WTC11 (cell line): ENCODE data around the gene SOCS1. TPM values are rescaled to one million over a fixed set of nuclear protein-coding genes. Genes with fewer than 3 reads are reported as not detected.

ENCODE experiments used
- ATAC-seq: fragments of 200-7000 bp; cut with Tn5 transposase; 2 replicates; pipeline ENCODE4 v1.10.0; 2021; ENCODE audit warnings: mild to moderate bottlenecking, moderate library complexity
- CTCF ChIA-PET: fragments of 300-600 bp; sonication (Branson Sonifier 250); formaldehyde crosslinking; loops from one replicate; lab custom pipeline; 2021; ENCODE audit warnings: antibody characterized with exemption; lab: Charles Lee
- POLR2A ChIA-PET: fragments of 350-600 bp; sonication (Branson Sonifier 250); formaldehyde crosslinking; loops from one replicate; lab custom pipeline; 2021; ENCODE audit warnings: antibody characterized with exemption; lab: Charles Lee
- DNase-seq: peaks from one replicate; pipeline ENCODE4 v3.0.0; 2021; ENCODE audit warnings: low spot score
- H3K27ac Mint-ChIP-seq: 2 replicates; pipeline ENCODE4 v1.8.0; 2021; ENCODE audit warnings: mixed read lengths
- H3K27me3 Mint-ChIP-seq: 2 replicates; pipeline ENCODE4 v1.8.0; 2021; ENCODE audit warnings: low read depth, mild to moderate bottlenecking, moderate library complexity, mixed read lengths
- H3K36me3 Mint-ChIP-seq: 2 replicates; pipeline ENCODE4 v1.8.0; 2021; ENCODE audit warnings: mixed read lengths
- H3K4me1 Mint-ChIP-seq: 2 replicates; pipeline ENCODE4 v1.8.0; 2022; ENCODE audit warnings: mixed read lengths
- H3K4me3 Mint-ChIP-seq: 2 replicates; pipeline ENCODE4 v1.8.0; 2021; ENCODE audit warnings: mild to moderate bottlenecking, moderate library complexity, mixed read lengths
- H3K9me3 Mint-ChIP-seq: 2 replicates; pipeline ENCODE4 v1.8.0; 2021; ENCODE audit warnings: mixed read lengths
- ARID4B ChIP-seq: sonication (generic); formaldehyde crosslinking; IDR thresholded peaks from 2 replicates; pipeline ENCODE4 v1.8.0; 2023; ENCODE audit warnings: missing genetic modification reagents, mild to moderate bottlenecking, borderline replicate concordance
- CDX4 ChIP-seq: fragments of 250-450 bp; sonication (Bioruptor Pico); IDR thresholded peaks from 2 replicates; pipeline ENCODE4 v1.9.0; 2021; ENCODE audit warnings: moderate library complexity, mild to moderate bottlenecking, inconsistent platforms, borderline replicate concordance
- ETV6 ChIP-seq: sonication (generic); formaldehyde crosslinking; IDR thresholded peaks from 2 replicates; pipeline ENCODE4 v1.8.1; 2022; ENCODE audit warnings: mild to moderate bottlenecking, missing genetic modification reagents
- FOXJ3 ChIP-seq: sonication (generic); formaldehyde crosslinking; IDR thresholded peaks from 2 replicates; pipeline ENCODE4 v1.9.0; 2021; ENCODE audit warnings: missing genetic modification reagents, mild to moderate bottlenecking, borderline replicate concordance
- FOXP1 ChIP-seq: sonication (generic); formaldehyde crosslinking; IDR thresholded peaks from 2 replicates; pipeline ENCODE4 v1.8.0; 2022; ENCODE audit warnings: missing genetic modification reagents, mild to moderate bottlenecking, moderate library complexity, borderline replicate concordance
- JAZF1 ChIP-seq: fragments of 250-450 bp; sonication (Bioruptor Pico); IDR thresholded peaks from 2 replicates; pipeline ENCODE4 v1.9.0; 2021; ENCODE audit warnings: moderate library complexity, mild to moderate bottlenecking, inconsistent platforms
- NFE2L1 ChIP-seq: sonication (generic); formaldehyde crosslinking; IDR thresholded peaks from 2 replicates; pipeline ENCODE4 v1.8.1; 2023; ENCODE audit warnings: missing genetic modification reagents
- NFYB ChIP-seq: sonication (generic); formaldehyde crosslinking; conservative IDR thresholded peaks from 2 replicates; pipeline ENCODE4 v1.8.0; 2022; ENCODE audit warnings: low read depth, missing genetic modification reagents
- RELA ChIP-seq: sonication (generic); formaldehyde crosslinking; IDR thresholded peaks from 2 replicates; pipeline ENCODE4 v1.8.1; 2022; ENCODE audit warnings: missing genetic modification reagents, mild to moderate bottlenecking, borderline replicate concordance
- RORB ChIP-seq: fragments of 250-450 bp; sonication (Bioruptor Pico); IDR thresholded peaks from 2 replicates; pipeline ENCODE4 v1.9.0; 2021; ENCODE audit warnings: mild to moderate bottlenecking
- SMAD4 ChIP-seq: sonication (generic); formaldehyde crosslinking; IDR thresholded peaks from 2 replicates; pipeline ENCODE4 v1.8.0; 2022; ENCODE audit warnings: mild to moderate bottlenecking, missing genetic modification reagents
- STAT6 ChIP-seq: sonication (generic); formaldehyde crosslinking; conservative IDR thresholded peaks from 2 replicates; pipeline ENCODE4 v1.8.1; 2023; ENCODE audit warnings: mild to moderate bottlenecking, low read depth, missing genetic modification reagents, moderate library complexity
- TEAD1 ChIP-seq: sonication (generic); formaldehyde crosslinking; IDR thresholded peaks from 2 replicates; pipeline ENCODE4 v1.8.0; 2022; ENCODE audit warnings: mild to moderate bottlenecking, missing genetic modification reagents
- ZBTB43 ChIP-seq: sonication (generic); formaldehyde crosslinking; IDR thresholded peaks from 2 replicates; pipeline ENCODE4 v1.8.1; 2023; ENCODE audit warnings: mild to moderate bottlenecking, missing genetic modification reagents
- ZMAT4 ChIP-seq: fragments of 250-450 bp; sonication (Bioruptor Pico); IDR thresholded peaks from 2 replicates; pipeline ENCODE4 v1.9.0; 2021; ENCODE audit warnings: mild to moderate bottlenecking
- ZNF219 ChIP-seq: sonication (generic); formaldehyde crosslinking; IDR thresholded peaks from 2 replicates; pipeline ENCODE4 v1.8.0; 2023; ENCODE audit warnings: missing genetic modification reagents, mild to moderate bottlenecking, borderline replicate concordance
- ZNF232 ChIP-seq: sonication (generic); formaldehyde crosslinking; IDR thresholded peaks from 2 replicates; pipeline ENCODE4 v1.8.0; 2022; ENCODE audit warnings: mild to moderate bottlenecking, missing genetic modification reagents
- ZNF396 ChIP-seq: fragments of 250-450 bp; sonication (Bioruptor Pico); IDR thresholded peaks from 2 replicates; pipeline ENCODE4 v1.8.0; 2021; ENCODE audit warnings: mild to moderate bottlenecking, moderate library complexity, borderline replicate concordance
- ZNF416 ChIP-seq: fragments of 250-450 bp; sonication (Bioruptor Pico); IDR thresholded peaks from 2 replicates; pipeline ENCODE4 v1.9.0; 2021; ENCODE audit warnings: mild to moderate bottlenecking, inconsistent platforms
- ZNF532 ChIP-seq: fragments of 250-450 bp; sonication (Bioruptor Pico); IDR thresholded peaks from 2 replicates; pipeline ENCODE4 v1.9.0; 2021; ENCODE audit warnings: mild to moderate bottlenecking, borderline replicate concordance
- total RNA-seq: library from RNA; stranded (reverse); gene quantifications from 3 replicates; pipeline ENCODE4 v1.2.3, GENCODE V29; 2021

Gene SOCS1
- total RNA-seq, 1 experiment from 2014 or later: 62.3 TPM

- no peak for TF ChIP-seq ARID4B (CRISPR knock-in tag)
- TF ChIP-seq RORB: no peak
- TF ChIP-seq SMAD4 (CRISPR knock-in tag): no peak
- no peak for TF ChIP-seq JAZF1 (CRISPR knock-in tag)
- no peak for TF ChIP-seq ZBTB43
- TF ChIP-seq, all 79 proteins: peak for 0
Observed at GRCh38 chr16:11265124-11265523, 9.1 kb upstream of the SOCS1 start (continued).

GRCh38 chr16:11264155-11264832 lies 8.3 kb upstream of the SOCS1 start:
- CTCF ChIA-PET: no interaction called here
- H3K27me3 Mint-ChIP-seq: no peaks in the 10 kb centered on the region; the same call in 1 of the 2 replicates
- no peak overlapping the region for H3K27ac Mint-ChIP-seq
- TF ChIP-seq NFE2L1 (no peak), TEAD1 (CRISPR knock-in tag) (no peak), ZNF396 (CRISPR knock-in tag) (no peak), FOXP1 (CRISPR knock-in tag) (no peak), RELA (CRISPR knock-in tag) (no peak), ZNF232 (CRISPR knock-in tag) (no peak), FOXJ3 (no peak), ZNF219 (CRISPR knock-in tag) (no peak), ETV6 (no peak), ZNF416 (CRISPR knock-in tag) (no peak), STAT6 (CRISPR knock-in tag) (no peak), NFYB (CRISPR knock-in tag) (no peak), ZNF532 (CRISPR knock-in tag) (no peak), ZMAT4 (CRISPR knock-in tag) (no peak), CDX4 (CRISPR knock-in tag) (no peak)

More at GRCh38 chr16:11264155-11264832, 8.3 kb upstream of the SOCS1 start:
- no peak overlapping the region for H3K4me3 Mint-ChIP-seq
- no peaks in the 10 kb centered on the region for H3K36me3 Mint-ChIP-seq
- no peak for ATAC-seq
- DNase-seq: no peak
- no peaks in the 10 kb centered on the region for H3K9me3 Mint-ChIP-seq
- peaks cover 13% of the 10 kb centered on the region for H3K4me1 Mint-ChIP-seq
- POLR2A ChIA-PET: no interaction called here
